Thyroid gland (tissue), 4 donors: ENCODE measurements around the gene PIK3CD.

ENCODE experiments used
- CTCF ChIP-seq, 6 experiments: fragments of 200-600 bp in 3 of 6; fragments of 450-650 bp in 3 of 6; sonication (generic) in 3 of 6; IDR thresholded peaks; one replicate each; pipeline ENCODE4 v1.5.1; 2016 to 2019; ENCODE audit warnings: antibody characterized with exemption in 6 of 6, mild to moderate bottlenecking in 2 of 6, inconsistent platforms in 1 of 6, moderate library complexity in 1 of 6
- POLR2A ChIP-seq, 2 donors: fragments of 450-650 bp; IDR thresholded peaks; one replicate each; pipeline ENCODE4 v1.6.1; 2017; ENCODE audit warnings: antibody characterized with exemption in 2 of 2, mild to moderate bottlenecking in 2 of 2, moderate library complexity in 1 of 2

- TF ChIP-seq CTCF (IDR thresholded peaks at IDR 0.05) (no peak), POLR2A (IDR thresholded peaks at IDR 0.05) (no peak)
Observed at GRCh38 chr1:9776685-9777084, 125.2 kb downstream of the PIK3CD start.
